Neural cell (in vitro differentiated cells): ENCODE measurements around the gene ITGA3. TPM values are rescaled to one million over a fixed set of nuclear protein-coding genes. Genes with fewer than 3 reads are reported as not detected.

Experiments
- H2AFZ ChIP-seq: fragments of 200-600, 300-800 bp; sonication (generic), shearing (Covaris generic); 2 replicates; pipeline ENCODE4 v1.6.0; 2014; ENCODE audit warnings: low read depth, mild to moderate bottlenecking, antibody characterized with exemption, low read length, moderate library complexity
- H3F3A ChIP-seq: fragments of 200-600 bp; shearing (Covaris generic); 2 replicates; pipeline ENCODE4 v1.6.1; 2016; ENCODE audit warnings: mild to moderate bottlenecking, moderate library complexity, mixed read lengths, antibody characterized with exemption, low read length; ENCODE audit not compliant: insufficient read depth, poor library complexity, severe bottlenecking
- H3K27ac ChIP-seq: fragments of 200-600, 300-800 bp; sonication (generic), shearing (Covaris generic); 2 replicates; pipeline ENCODE4 v1.5.1; 2014; ENCODE audit warnings: mild to moderate bottlenecking, low read length, moderate library complexity
- H3K27me3 ChIP-seq: fragments of 300-800, 200-600 bp; sonication (generic), shearing (Covaris generic); 2 replicates; pipeline ENCODE4 v1.6.0; 2014; ENCODE audit warnings: mild to moderate bottlenecking, low read depth, low read length, moderate library complexity; ENCODE audit not compliant: insufficient read depth
- H3K36me3 ChIP-seq: fragments of 300-800, 200-600 bp; sonication (generic), shearing (Covaris generic); 2 replicates; pipeline ENCODE4 v1.5.1; 2014; ENCODE audit warnings: mild to moderate bottlenecking, antibody characterized with exemption, low read length, moderate library complexity; ENCODE audit not compliant: insufficient read depth
- H3K4me2 ChIP-seq: fragments of 300-800, 200-600 bp; sonication (generic), shearing (Covaris generic); 2 replicates; pipeline ENCODE4 v1.6.0; 2014; ENCODE audit warnings: mild to moderate bottlenecking, low read length
- H3K4me3 ChIP-seq: fragments of 300-800, 200-600 bp; sonication (generic), shearing (Covaris generic); 2 replicates; pipeline ENCODE4 v1.5.1; 2014; ENCODE audit warnings: mild to moderate bottlenecking, low read length, moderate library complexity
- H3K79me2 ChIP-seq: fragments of 200-600 bp; shearing (Covaris generic); replicated peaks from 2 replicates; pipeline ENCODE4 v1.6.0; 2014; ENCODE audit warnings: mild to moderate bottlenecking, low read length, moderate library complexity; ENCODE audit not compliant: insufficient read depth
- H3K9ac ChIP-seq: fragments of 300-800, 200-600 bp; sonication (generic), shearing (Covaris generic); 2 replicates; pipeline ENCODE4 v1.6.1; 2016; ENCODE audit warnings: mild to moderate bottlenecking, low read length, mixed read lengths
- H3K9me2 ChIP-seq: fragments of 200-600 bp; shearing (Covaris generic); 2 replicates; pipeline ENCODE4 v1.6.1; 2016; ENCODE audit warnings: mild to moderate bottlenecking, low read length, mixed read lengths; ENCODE audit not compliant: insufficient read depth
- H3K9me3 ChIP-seq: fragments of 200-600, 300-800 bp; sonication (generic), shearing (Covaris generic); 2 replicates; pipeline ENCODE4 v1.6.1; 2016; ENCODE audit warnings: mild to moderate bottlenecking, mixed run types, low read length, moderate library complexity, mixed read lengths
- H4K20me1 ChIP-seq: fragments of 200-600 bp; shearing (Covaris generic); 2 replicates; pipeline ENCODE4 v1.6.1; 2016; ENCODE audit warnings: mild to moderate bottlenecking, mixed run types; ENCODE audit not compliant: insufficient read depth
- EP300 ChIP-seq: fragments of 450-650 bp; conservative IDR thresholded peaks from 2 replicates; pipeline ENCODE4 v1.6.1; 2014; ENCODE audit warnings: antibody characterized with exemption, mild to moderate bottlenecking, moderate library complexity; ENCODE audit not compliant: poor library complexity, severe bottlenecking
- EZH2 ChIP-seq: fragments of 200-600, 300-800 bp; shearing (Covaris generic), sonication (generic); IDR thresholded peaks from 2 replicates; pipeline ENCODE4 v1.6.1; 2014; ENCODE audit warnings: antibody characterized with exemption, low read length, borderline replicate concordance, mild to moderate bottlenecking; ENCODE audit not compliant: insufficient read depth, poor library complexity, severe bottlenecking
- MXI1 ChIP-seq: fragments of 450-650 bp; conservative IDR thresholded peaks from 2 replicates; pipeline ENCODE4 v1.6.1; 2014; ENCODE audit warnings: antibody characterized with exemption, mild to moderate bottlenecking; ENCODE audit not compliant: poor library complexity, severe bottlenecking
- POLR2AphosphoS5 ChIP-seq: IDR thresholded peaks from 2 replicates; pipeline ENCODE4 v1.6.1; 2012
- RAD21 ChIP-seq: fragments of 450-650 bp; conservative IDR thresholded peaks from 2 replicates; pipeline ENCODE4 v1.6.1; 2014; ENCODE audit warnings: antibody characterized with exemption, mild to moderate bottlenecking, moderate library complexity
- SMC3 ChIP-seq: fragments of 450-650 bp; conservative IDR thresholded peaks from 2 replicates; pipeline ENCODE4 v1.6.1; 2014; ENCODE audit warnings: antibody characterized with exemption, mild to moderate bottlenecking, moderate library complexity; ENCODE audit not compliant: poor library complexity
- TAF1 ChIP-seq: IDR thresholded peaks from 2 replicates; pipeline ENCODE4 v1.6.1; 2012; ENCODE audit warnings: low read depth
- polyA plus RNA-seq: library from polyadenylated mRNA; depleted of rRNA; stranded (reverse); fragments of >200 nt; gene quantifications from 2 replicates; pipeline ENCODE4 v1.2.3, GENCODE V29; 2014
- TF ChIP-seq, protein P1 (sequence below): IDR thresholded peaks from 2 replicates; pipeline ENCODE4 v1.6.1; 2012; ENCODE audit warnings: borderline replicate concordance
- TF ChIP-seq, protein P2 (sequence below): fragments of 450-650 bp; IDR thresholded peaks from 2 replicates; pipeline ENCODE4 v1.5.1; 2014; ENCODE audit warnings: antibody characterized with exemption, mild to moderate bottlenecking, moderate library complexity; ENCODE audit not compliant: poor library complexity, severe bottlenecking

Gene ITGA3
- polyA plus RNA-seq, 1 donor from 2014 or later: 33.0 TPM

DNA sequence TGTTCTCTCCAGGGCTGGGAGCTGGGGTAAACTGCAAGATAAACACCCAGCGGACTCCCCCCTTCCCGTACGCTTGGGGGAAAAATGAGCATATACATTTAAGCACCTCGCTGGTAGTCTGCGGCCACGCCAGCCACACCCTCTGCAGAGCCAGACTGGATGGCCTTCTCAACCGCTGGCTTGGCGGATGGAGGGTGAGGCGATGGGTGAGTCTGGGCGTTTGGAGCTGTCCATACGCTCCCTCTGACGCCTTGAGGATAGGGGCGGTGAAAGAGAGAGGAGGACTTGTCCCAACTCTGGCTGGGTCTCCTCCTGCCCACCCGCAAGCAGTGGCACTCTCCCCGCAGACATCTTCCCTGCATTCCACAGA is 1.0 kb downstream of the ITGA3 start:
- H3K27ac ChIP-seq: peak overlapping the region; percentile 78
- H3K27me3 ChIP-seq: no peaks in the 10 kb centered on the region
- H3K9me2 ChIP-seq: no peaks in the 10 kb centered on the region
- H4K20me1 ChIP-seq: no peaks in the 10 kb centered on the region
- TF ChIP-seq, protein P1, sequence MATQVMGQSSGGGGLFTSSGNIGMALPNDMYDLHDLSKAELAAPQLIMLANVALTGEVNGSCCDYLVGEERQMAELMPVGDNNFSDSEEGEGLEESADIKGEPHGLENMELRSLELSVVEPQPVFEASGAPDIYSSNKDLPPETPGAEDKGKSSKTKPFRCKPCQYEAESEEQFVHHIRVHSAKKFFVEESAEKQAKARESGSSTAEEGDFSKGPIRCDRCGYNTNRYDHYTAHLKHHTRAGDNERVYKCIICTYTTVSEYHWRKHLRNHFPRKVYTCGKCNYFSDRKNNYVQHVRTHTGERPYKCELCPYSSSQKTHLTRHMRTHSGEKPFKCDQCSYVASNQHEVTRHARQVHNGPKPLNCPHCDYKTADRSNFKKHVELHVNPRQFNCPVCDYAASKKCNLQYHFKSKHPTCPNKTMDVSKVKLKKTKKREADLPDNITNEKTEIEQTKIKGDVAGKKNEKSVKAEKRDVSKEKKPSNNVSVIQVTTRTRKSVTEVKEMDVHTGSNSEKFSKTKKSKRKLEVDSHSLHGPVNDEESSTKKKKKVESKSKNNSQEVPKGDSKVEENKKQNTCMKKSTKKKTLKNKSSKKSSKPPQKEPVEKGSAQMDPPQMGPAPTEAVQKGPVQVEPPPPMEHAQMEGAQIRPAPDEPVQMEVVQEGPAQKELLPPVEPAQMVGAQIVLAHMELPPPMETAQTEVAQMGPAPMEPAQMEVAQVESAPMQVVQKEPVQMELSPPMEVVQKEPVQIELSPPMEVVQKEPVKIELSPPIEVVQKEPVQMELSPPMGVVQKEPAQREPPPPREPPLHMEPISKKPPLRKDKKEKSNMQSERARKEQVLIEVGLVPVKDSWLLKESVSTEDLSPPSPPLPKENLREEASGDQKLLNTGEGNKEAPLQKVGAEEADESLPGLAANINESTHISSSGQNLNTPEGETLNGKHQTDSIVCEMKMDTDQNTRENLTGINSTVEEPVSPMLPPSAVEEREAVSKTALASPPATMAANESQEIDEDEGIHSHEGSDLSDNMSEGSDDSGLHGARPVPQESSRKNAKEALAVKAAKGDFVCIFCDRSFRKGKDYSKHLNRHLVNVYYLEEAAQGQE: no peak
- TF ChIP-seq, protein P2, sequence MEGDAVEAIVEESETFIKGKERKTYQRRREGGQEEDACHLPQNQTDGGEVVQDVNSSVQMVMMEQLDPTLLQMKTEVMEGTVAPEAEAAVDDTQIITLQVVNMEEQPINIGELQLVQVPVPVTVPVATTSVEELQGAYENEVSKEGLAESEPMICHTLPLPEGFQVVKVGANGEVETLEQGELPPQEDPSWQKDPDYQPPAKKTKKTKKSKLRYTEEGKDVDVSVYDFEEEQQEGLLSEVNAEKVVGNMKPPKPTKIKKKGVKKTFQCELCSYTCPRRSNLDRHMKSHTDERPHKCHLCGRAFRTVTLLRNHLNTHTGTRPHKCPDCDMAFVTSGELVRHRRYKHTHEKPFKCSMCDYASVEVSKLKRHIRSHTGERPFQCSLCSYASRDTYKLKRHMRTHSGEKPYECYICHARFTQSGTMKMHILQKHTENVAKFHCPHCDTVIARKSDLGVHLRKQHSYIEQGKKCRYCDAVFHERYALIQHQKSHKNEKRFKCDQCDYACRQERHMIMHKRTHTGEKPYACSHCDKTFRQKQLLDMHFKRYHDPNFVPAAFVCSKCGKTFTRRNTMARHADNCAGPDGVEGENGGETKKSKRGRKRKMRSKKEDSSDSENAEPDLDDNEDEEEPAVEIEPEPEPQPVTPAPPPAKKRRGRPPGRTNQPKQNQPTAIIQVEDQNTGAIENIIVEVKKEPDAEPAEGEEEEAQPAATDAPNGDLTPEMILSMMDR: no peak
- TF ChIP-seq EP300: no peak
- TF ChIP-seq MXI1: no peak
- no peak for TF ChIP-seq SMC3
- TF ChIP-seq TAF1: no peak
- TF ChIP-seq POLR2AphosphoS5: no peak
- TF ChIP-seq EZH2: no peak
- no peak for TF ChIP-seq RAD21
- peaks cover 4% of the 10 kb centered on the region for H3F3A ChIP-seq
- no peaks in the 10 kb centered on the region for H3K79me2 ChIP-seq
- no peaks in the 10 kb centered on the region for H3K9me3 ChIP-seq
- H3K36me3 ChIP-seq: no peaks in the 10 kb centered on the region
- H3K4me2 ChIP-seq: peak overlapping the region; percentile 65
- H2AFZ ChIP-seq: no peak overlapping the region
- H3K9ac ChIP-seq: peak overlapping the region; percentile 85
- H3K4me3 ChIP-seq: peak overlapping the region; percentile 95

DNA sequence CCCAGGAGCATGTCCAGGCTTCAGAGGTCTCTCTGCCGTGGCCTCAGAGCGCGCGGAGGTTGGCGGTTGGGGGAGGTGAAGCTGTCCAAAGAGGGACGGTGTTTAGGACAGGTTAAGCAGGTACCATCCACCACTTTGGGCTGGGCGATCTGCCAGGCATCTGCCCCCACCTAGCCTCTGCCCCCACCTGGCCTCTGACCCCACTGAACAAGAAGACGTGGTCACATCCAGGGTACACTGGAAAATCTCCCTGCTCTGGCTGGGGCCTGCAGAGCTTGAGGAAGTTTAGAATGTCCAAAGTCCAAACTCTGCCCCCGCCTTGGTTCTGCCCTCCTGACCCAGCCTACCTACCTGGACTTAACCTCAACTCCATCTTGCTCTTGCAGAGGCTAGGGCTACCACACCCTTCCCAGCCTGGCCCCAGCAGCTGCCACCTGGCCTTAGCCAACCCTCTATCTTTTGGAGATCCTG is 1.6 kb downstream of the ITGA3 start:
- no peaks in the 10 kb centered on the region for H3K27me3 ChIP-seq
- H3K27ac ChIP-seq: no peak overlapping the region
- no peak overlapping the region for H2AFZ ChIP-seq
- H3K79me2 ChIP-seq: no peaks in the 10 kb centered on the region
- no peaks in the 10 kb centered on the region for H3K36me3 ChIP-seq
- H3K9me3 ChIP-seq: no peaks in the 10 kb centered on the region
- peak overlapping the region; percentile 65 for H3K4me2 ChIP-seq
- no peaks in the 10 kb centered on the region for H3K9me2 ChIP-seq
- H4K20me1 ChIP-seq: no peaks in the 10 kb centered on the region
- peak overlapping the region; percentile 85 for H3K9ac ChIP-seq
- peak overlapping the region; percentile 95 for H3K4me3 ChIP-seq
- H3F3A ChIP-seq: peaks cover 4% of the 10 kb centered on the region
- TF ChIP-seq SMC3: no peak
- TF ChIP-seq, protein P2: no peak
- no peak for TF ChIP-seq EZH2
- TF ChIP-seq MXI1: no peak
- no peak for TF ChIP-seq RAD21
- no peak for TF ChIP-seq EP300
- no peak for TF ChIP-seq TAF1
- TF ChIP-seq, protein P1: no peak
- no peak for TF ChIP-seq POLR2AphosphoS5
